ENCODE results near the gene NCAPD2. TPM values are rescaled to one million over a fixed set of nuclear protein-coding genes. Genes with fewer than 3 reads are reported as not detected.

Gene NCAPD2
- total and polyA plus RNA-seq, 7 donors, result 3.9 to 13.4 (median 10.1) TPM

GRCh38 chr12:6532927-6533652 is 39.2 kb downstream of the NCAPD2 start:
- H3K9me3 ChIP-seq, result no peaks in the 10 kb centered on the region
- intact Hi-C loops (cut with DNase I), result loop anchor here in 1 of 2 donors (5.0 kb wide), 1 partner anchor 41 kb away; the partner anchor contains the start of genes MRPL51 and NCAPD2
- peak overlapping the region; percentile 86 for H3K4me3 ChIP-seq
- H3K27ac ChIP-seq, result peak overlapping the region; percentile 97
- peaks cover 0 to 65% of the 10 kb centered on the region in 2 donors for H3K36me3 ChIP-seq (ENCODE audit: insufficient read depth in 1 of 2, low read depth in 1 of 2)
- no peaks in the 10 kb centered on the region for H3K27me3 ChIP-seq (ENCODE audit: insufficient read depth in 3 of 3, low read length in 2 of 3)
- DNase-seq (peak; percentile 69 to 81), ATAC-seq (peak; percentile 27 to 55 (median 33))
- 0 to 1% (median 1%) methylated on average over 10 to 14 of the region's 14 CpGs for WGBS, 3 donors
- no peak for TF ChIP-seq CTCF (IDR thresholded peaks at IDR 0.05)
- peaks cover 42% of the 10 kb centered on the region for H3K4me1 ChIP-seq

GRCh38 chr12:6533653-6533922 is 39.7 kb downstream of the NCAPD2 start:
- WGBS, 3 donors, result 0% methylated on average over 9 of the region's 9 CpGs
- intact Hi-C loops (cut with DNase I), result loop anchor here in 1 of 2 donors (5.0 kb wide), 1 partner anchor 41 kb away; the partner anchor contains the start of genes MRPL51 and NCAPD2
- DNase-seq (no peak), ATAC-seq (peak in 2 of 4 donors; percentile 22 to 28)
- Histone ChIP-seq H3K4me1 (peaks cover 47% of the 10 kb centered on the region), H3K27me3 (ENCODE audit: insufficient read depth in 3 of 3, low read length in 2 of 3) (no peaks in the 10 kb centered on the region), H3K27ac (peak overlapping the region; percentile 97), H3K4me3 (peak overlapping the region; percentile 86), H3K36me3 (ENCODE audit: insufficient read depth in 1 of 2, low read depth in 1 of 2) (peaks cover 0 to 65% of the 10 kb centered on the region in 2 donors), H3K9me3 (no peaks in the 10 kb centered on the region)
- no peak for TF ChIP-seq CTCF (IDR thresholded peaks at IDR 0.05)

GRCh38 chr12:6533923-6534694 is 40.2 kb downstream of the NCAPD2 start, which contains the start of gene GAPDH:
GAPDH (plus strand) TSS chr12:6534517; CDS start chr12:6534833, 316 bp downstream.
- Histone ChIP-seq H3K4me1 (peaks cover 47% of the 10 kb centered on the region), H3K9me3 (no peaks in the 10 kb centered on the region), H3K27ac (peak within 1 kb of the TSS; percentile 97), H3K27me3 (ENCODE audit: insufficient read depth in 3 of 3, low read length in 2 of 3) (no peaks in the 10 kb centered on the region), H3K36me3 (ENCODE audit: insufficient read depth in 1 of 2, low read depth in 1 of 2) (peaks cover 0 to 65% of the 10 kb centered on the region in 2 donors), H3K4me3 (peak within 1 kb of the TSS; percentile 86)
- ATAC-seq (peak; percentile 68 to 76 (median 70)), DNase-seq (peak; percentile 92 to 95)
- no peak for TF ChIP-seq CTCF (IDR thresholded peaks at IDR 0.05)
- intact Hi-C loops (cut with DNase I), result loop anchor here in 1 of 2 donors (2.0 to 5.0 kb wide), 2 partner anchors 17 to 42 kb away; partner anchors contain the start of genes MRPL51 and NCAPD2
- WGBS, 3 donors, result 0 to 1% (median 0%) methylated on average over 54 to 62 of the region's 62 CpGs

GRCh38 chr12:6534695-6534944 is 40.7 kb downstream of the NCAPD2 start:
- intact Hi-C loops (cut with DNase I), result loop anchor here in 1 of 2 donors (2.0 to 5.0 kb wide), 2 partner anchors 16 to 42 kb away; partner anchors contain the start of genes MRPL51 and NCAPD2
- WGBS, 3 donors, result 0 to 1% (median 0%) methylated on average over 6 to 25 of the region's 25 CpGs
- DNase-seq, result peak in 1 of 2 donors; percentile 83
- no peaks in the 10 kb centered on the region for H3K9me3 ChIP-seq
- peak; percentile 30 to 58 (median 46) for ATAC-seq
- peaks cover 0 to 64% of the 10 kb centered on the region in 2 donors for H3K36me3 ChIP-seq (ENCODE audit: insufficient read depth in 1 of 2, low read depth in 1 of 2)
- TF ChIP-seq CTCF (IDR thresholded peaks at IDR 0.05), result no peak
- peak overlapping the region; percentile 86 for H3K4me3 ChIP-seq
- H3K4me1 ChIP-seq, result peaks cover 49% of the 10 kb centered on the region
- H3K27ac ChIP-seq, result peak overlapping the region; percentile 97
- H3K27me3 ChIP-seq (ENCODE audit: insufficient read depth in 3 of 3, low read length in 2 of 3), result no peaks in the 10 kb centered on the region

All from psoas muscle (tissue), 8 donors.